GM21526 (cell line): ENCODE measurements around the gene TEKT2.

Experiments used
- ATAC-seq: cut with Tn5 transposase; IDR thresholded peaks from one replicate; pipeline ENCODE4 v1.9.1; 2021; ENCODE audit warnings: moderate library complexity; ENCODE audit not compliant: unreplicated experiment, low FRiP score

TEKT2 gene

DNA sequence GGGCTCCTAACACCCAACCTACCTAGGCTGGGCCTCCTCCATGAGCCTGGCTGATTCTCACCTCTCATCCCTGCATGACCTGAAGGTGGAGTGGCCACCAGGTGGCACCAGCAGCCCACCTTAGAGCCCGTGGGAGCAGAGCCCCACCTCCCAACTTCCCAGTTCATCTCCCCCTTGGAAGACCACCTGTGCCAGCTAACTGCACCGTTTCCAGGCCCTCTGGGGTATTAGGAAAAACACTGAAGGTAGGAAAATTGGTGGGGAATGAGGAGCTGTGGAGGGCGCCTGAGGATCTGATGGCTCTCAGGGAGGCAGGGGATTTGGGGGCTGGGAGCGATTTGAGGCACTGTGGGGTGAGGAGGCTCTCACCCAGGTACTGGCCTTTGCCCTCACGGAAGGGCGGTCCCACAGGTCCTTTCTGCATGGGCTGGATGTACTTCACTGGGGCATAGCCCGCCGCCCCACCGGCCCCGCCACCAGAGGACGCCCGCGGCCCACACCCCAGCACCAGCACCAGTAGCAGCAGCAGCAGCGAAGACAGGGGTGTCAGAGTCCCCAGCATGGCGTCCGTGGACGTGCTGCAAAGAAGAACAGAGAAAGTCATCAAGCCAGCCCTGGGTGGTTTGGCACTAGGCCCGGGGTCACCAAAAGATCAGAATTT is 15.9 kb downstream of the TEKT2 start:
- ATAC-seq: no peak

DNA sequence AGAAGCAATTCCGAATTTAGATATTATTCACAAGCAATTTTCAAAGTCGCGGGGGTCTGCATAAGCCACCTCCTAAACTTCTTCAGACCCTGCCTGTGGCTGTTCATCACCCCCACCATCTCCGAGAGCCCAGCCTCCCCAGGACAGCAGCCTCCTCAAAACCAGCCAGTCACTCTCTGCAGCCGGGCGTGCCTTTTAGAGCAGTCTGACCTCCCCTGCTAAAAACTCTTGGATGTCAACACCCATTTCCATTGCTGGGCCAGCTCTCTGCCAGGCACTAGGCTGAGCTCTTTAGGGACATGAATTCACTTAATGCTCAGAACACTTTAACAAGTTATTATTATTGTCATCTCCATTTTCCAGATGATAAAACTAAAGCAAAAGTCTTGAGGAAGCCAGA is 16.5 kb downstream of the TEKT2 start:
- no peak for ATAC-seq

DNA sequence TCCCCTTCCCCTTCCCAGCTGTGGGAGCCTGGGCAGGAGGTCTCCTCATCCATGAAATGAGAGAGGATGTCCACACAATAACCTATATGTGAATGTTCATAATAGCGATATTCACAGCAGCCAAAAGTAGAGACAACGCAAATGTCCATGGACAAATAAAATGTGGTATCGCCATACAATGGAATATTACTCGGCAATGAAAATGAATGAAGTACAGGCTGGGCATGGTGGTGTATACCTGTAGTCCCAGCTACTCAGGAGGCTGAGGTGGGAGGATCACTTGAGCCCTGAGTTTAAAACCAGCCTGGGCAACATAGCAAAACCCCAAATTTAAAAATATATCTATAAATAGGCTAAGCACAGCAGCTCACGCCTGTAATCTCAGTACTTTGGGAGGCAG is 17.7 kb downstream of the TEKT2 start:
- ATAC-seq: no peak

DNA sequence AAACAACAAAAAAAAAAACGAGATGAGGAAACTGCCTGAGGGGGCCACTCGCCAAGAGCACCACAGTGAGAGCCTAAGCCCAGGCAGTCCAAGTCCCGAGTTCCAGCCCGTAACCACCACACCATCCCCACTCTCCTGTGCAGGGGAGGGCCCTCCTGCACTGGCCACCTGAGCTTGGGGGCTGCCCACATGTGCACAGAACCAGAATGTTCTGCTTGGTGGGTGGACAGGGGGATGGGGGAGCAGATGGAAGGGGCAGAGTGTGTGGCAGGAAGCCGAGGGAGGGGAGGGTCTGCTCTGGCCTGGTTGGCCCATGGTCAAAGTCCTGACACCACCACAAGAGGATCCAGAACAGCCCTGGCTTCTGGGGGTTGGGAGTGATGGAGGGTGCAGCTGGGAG is 22.4 kb downstream of the TEKT2 start:
- no peak for ATAC-seq

DNA sequence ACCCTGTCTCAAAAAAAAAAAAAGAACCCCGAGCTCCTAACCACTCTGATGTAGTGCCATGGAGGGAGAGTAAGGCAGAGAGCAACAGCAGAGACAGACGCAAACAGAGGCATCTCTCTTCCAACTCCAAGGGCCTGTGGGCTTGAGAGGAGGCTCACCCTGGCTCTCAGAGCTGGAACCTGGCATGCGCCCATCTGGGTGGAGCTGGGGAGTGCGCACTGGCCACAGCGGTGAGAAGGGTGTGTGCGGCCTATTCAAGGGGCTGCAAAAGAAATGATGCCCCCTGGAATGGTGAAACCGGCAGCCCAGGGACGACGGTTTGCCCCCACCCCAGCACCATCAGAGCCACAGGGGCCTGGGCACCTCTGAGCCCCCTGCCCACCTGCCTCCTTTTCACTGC is 23.5 kb downstream of the TEKT2 start:
- ATAC-seq: no peak

DNA sequence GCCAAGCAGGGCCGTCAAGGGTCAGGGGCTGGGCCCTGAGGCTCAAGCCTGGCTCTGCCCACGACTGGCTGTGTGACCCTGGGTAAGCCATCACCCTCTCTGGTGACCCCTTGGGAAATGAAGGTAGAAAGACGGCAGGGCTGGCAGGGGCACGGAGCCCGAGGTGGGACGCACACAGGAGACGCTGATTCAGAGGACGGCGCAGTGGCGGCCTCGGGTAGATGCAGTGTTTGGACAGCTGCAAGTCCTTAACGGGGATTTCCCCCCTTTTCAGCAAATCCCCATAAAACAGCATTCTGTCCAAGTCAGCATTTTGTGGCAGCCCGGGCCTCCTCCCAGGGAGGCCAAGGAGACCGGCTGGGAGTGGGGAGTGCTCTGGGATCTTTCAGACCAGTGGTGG is 24.4 kb downstream of the TEKT2 start:
- no peak for ATAC-seq

DNA sequence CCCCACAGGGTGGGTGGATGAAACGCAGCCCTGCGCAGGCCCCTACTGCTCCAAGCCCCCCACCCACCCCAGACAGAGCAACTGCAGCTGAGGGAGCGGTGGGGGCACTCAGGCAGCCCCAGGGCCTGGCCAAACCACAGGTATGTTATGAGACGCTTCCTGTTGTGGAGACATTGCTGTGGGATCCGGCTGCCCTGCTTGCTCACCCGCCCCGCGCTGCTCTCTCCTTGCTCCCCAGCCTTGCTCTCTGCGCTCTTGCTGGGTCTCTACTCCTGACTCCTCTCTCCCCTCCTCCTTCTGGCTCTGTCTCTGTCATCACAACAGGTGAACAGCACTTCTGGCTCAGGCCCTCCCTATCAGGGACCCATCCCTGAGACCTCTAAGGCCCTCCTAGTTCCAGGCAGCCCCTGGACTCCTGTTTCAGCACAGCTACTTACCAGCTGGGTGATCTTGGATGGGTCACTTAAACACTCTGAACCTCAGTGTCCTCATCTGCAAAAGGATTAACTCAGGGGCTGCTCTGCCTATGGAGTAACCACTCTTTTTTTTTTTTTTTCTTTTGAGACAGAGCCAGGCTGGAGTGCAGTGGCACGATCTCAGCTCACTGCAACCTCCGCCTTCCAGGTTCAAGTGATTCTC is 25.3 kb downstream of the TEKT2 start:
- no peak for ATAC-seq

DNA sequence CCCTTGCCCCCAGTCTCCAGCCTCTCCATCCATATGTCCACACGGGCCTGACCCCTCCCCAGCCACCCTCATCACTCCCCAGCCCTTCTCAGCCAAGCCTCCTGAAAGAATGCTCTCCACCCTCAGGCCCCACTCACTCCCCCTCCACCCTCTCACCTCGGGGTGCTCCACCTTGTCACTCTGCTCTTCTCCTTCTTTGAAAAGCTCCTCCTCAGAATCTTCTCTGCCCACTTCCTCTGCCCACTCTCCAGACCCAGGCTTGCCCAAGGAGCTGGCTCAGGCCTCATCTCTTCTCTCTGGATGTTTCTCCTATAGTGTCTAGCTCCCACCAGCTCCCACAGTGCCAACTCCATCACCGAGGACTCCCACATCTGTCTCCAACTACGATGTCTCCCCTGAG is 27.3 kb downstream of the TEKT2 start:
- ATAC-seq: no peak

DNA sequence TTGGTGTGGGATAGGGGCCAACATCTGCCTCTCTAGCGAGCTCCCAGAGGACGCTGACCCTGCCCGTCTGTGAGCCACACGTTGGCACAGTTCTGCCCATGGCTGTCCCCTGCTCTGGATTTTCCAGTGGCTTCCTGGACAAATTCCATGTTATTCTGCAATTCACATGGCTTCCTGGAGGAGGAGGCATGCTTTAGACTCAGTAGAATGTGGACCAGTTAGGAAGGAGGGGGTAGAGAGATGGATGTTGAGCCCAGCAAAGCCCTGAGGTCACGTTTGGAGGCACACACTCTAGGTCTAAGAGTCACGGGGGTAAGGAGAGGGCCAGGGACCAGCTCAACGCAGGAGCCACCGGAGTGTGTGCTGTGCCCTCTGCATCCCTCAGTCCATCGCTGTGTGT is 28.9 kb downstream of the TEKT2 start:
- ATAC-seq: no peak

DNA sequence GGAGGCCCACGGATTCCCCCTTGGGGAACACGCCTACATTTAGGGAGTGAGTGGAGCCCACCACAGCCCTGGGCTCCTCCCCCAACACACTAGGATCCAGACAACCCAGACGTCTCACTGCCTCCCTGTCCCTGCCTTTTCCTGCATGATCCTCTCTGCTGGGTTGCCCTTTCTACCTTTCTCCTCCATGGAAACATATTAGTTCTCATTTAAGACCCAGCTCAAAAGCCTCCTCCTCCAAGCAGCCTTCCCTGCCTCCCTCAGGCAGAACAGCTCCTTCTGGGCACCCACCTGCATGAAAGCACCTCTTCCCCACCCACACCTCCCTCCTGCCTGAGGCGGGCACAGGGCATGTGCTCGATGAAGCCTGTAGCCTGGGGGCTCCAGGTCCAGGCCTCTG is 30.5 kb downstream of the TEKT2 start:
- ATAC-seq: no peak

DNA sequence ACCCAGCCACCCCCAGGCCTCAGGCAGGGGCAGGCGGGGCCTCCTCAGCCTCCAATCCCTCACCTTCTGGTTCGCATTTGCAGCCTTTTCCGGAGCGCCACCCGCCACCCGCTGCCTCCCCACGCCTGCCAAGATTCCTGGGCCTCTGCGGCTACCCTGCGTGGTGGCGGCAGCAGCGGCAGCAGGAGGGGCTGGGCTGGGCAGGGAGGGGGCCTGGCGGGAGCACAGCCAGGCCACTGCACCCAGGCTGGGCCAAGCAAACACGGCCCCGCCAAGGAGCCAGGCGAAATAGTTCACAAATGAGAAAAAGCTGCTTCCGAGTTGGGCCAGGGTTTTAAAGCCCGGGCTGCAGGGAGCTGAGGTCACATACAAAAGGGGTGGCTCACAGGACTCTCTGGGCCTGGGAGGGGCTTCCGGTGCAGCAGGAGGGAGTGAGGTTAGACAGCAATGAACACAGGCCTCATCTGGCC is 31.3 kb downstream of the TEKT2 start:
- no peak for ATAC-seq

DNA sequence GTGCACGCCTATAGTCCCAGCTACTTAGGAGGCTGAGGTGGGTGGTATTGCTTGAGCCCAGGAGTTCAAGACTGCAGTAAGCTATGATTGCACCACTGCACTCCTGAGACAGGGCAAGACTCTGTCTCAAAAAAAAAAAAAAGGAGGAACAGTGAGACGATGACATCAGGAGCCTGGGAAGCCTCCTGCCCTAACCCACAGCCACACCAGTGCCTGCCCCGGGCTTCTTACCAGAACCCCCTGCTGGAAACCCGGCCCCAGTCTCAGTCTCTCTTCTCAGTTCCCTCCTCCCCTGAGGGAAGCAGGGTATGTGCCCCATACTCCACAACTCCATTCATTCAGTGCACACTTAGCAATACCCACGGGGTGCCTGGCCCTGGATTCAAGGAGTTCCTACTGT is 32.0 kb downstream of the TEKT2 start:
- ATAC-seq: no peak

DNA sequence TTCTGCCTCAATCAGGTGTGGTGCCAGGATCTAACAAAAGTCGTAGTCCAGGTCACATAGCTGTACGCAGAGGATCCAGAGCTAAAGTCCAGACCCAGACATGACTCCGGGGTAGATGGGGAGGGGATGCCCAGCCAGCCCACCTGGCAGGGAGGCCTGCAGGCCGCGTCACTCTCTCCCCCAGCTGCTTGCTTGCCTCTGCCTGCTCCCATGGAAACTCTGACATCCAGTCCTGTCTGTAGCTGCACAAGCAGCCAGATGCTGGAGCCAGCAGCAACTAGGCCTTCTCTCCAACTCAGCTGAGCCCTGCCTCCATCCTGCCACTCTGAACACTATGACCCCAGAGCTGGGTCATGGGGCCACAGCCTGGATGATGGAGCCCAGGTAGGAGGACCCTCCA is 33.0 kb downstream of the TEKT2 start:
- no peak for ATAC-seq

DNA sequence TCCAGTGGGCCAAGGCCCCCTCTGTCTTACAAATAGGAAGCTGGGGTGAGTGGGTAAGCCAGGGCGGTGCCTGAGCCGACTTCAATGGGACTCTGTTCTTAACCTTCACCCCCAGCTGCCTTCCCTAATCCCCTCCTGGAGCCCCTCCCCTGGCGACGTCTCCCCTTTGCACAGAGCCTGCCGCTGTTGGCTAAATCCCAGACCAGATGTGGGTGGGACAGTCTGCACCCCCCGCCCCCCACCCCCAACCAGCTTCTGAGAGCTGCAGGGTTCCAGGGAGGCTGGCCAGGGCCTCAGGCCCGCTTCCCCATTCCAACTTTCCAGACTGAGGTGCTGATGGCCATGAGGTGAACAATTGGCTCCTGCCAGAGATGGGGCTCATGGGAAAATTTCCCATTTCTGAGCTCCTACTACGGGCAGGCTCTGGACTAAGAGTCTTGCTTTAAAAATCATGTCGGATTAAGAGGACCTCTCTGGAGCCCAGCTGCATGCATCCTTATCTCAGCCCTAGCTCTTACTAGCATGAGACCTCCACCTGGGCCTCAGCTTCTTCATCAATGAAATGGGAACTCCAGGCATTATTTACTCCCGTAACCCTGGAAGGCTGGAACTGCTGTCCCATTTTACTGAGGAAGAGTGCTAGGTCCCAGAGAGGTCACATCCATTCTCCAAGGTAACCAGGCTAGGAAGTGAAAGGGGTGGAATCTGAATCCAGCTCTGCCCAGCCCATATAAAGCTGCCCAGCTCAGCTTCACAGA is 34.7 kb downstream of the TEKT2 start:
- ATAC-seq: no peak

DNA sequence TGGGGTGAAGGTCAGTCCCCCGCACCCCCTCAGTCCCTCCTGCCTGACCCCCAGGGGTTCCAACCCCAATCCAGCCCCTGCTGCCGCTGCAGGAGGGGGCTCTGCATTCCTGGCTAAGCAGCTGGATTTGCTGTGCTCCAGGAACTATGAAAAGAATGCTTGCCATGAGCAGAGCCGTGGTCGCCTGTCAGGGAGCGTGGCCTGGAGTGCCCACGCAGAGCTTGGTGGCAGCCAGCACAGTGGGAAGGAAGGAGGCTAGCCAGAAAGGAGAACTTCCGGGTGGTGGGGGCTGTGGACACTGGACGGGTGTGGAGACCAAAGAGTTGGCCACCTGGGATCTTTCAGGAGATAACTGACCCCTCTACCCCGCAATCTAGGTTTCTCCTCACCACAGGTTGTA is 35.6 kb downstream of the TEKT2 start:
- no peak for ATAC-seq

DNA sequence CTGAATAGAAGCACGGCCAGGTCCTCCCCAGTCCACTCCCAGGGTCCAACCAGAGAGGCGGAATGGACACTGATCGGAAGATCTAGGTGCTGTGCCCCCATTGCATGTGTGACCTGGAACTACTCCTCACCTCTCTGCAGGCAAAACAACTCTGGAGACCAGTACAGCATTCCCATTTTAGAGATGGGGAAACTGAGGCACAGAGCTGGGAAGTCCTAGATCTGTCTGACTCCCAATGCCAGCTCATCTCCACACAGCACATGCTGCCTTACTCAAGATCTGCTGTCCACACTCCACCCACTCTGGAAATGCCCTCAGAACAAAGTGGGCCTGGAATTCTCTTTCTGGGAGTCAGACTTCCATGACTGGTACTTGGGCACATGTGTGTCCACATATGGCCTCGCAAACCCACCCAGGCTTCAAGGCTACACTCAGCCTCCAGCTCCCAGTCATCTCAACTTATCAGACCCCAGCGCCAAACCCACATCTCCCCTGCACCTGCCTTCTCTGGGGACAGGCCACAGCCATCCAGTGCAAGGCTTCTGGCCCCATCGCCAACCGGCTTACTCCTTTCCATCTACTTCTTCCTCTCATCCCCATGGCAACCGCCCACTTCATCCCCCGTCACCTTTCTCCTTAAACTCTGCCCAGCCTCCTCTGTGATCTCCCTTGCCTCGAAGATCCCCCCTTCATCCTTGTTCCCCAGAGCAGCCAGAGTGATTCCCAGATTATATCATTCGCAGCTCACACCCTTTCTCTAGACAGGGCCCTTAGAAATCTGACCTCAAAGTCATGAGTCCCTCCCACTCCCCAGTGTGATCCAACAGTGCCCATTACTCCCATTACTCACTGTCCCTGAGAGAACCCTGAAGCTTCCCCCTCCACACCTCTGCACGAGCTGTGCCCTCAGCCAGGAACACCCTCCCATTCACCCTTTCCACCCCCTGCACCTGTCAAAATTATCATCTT is 38.5 kb downstream of the TEKT2 start:
- no peak for ATAC-seq

DNA sequence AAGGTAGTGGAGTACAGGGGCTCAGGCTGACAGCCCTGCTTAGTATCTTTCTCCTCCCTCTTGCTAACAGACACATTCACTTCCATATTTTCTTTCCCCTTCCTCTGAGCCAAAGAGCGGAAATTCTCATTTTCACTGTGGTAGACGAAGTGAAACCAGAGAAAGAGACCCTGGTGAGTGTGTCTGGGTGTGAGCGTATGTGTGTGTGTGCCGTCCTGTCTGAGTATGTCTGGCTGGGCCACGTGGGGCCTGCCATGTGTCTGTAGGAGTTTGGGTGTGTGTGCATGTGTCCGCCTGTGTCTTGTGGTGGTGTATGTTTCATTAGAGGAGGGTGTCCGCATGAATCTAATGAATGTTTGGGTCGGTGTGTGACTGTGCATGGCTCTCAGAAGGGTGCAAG is 39.5 kb downstream of the TEKT2 start:
- ATAC-seq: no peak

DNA sequence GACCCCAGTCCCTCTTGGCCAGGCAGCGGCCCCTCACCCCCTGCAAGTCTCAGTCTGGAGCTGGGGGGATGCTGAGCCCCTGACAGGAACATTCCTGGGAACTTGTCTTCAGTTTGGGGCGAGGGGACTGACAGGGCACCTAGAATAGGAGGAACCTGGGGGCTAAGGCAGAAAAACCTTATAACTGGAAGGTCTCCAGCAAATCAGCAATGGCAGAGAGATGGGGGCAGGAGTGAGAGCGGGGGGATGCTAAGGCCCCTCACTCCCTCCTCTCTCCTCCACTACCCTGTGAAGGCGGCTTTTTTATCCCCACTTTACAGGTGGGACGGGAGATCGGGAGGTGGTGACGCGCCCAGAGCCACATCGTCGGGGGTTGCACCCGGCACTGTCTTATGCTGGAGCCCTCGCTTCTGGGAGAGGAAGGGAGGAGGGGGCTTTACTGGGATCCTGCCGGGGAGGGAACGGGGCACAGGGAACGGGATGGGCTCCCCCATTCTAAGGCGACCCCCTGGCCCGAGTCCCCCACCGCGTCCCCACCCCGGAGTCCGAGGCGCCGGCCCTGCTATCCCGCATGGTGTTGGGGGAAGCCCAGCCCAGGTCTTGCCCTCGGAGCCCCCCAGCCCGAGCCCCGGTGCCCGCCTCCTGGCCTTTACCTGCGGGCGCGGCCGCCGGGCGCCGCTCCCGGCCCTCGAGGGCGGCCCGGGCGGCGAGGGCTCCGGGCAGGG is 40.7 kb downstream of the TEKT2 start:
- ATAC-seq: no peak

DNA sequence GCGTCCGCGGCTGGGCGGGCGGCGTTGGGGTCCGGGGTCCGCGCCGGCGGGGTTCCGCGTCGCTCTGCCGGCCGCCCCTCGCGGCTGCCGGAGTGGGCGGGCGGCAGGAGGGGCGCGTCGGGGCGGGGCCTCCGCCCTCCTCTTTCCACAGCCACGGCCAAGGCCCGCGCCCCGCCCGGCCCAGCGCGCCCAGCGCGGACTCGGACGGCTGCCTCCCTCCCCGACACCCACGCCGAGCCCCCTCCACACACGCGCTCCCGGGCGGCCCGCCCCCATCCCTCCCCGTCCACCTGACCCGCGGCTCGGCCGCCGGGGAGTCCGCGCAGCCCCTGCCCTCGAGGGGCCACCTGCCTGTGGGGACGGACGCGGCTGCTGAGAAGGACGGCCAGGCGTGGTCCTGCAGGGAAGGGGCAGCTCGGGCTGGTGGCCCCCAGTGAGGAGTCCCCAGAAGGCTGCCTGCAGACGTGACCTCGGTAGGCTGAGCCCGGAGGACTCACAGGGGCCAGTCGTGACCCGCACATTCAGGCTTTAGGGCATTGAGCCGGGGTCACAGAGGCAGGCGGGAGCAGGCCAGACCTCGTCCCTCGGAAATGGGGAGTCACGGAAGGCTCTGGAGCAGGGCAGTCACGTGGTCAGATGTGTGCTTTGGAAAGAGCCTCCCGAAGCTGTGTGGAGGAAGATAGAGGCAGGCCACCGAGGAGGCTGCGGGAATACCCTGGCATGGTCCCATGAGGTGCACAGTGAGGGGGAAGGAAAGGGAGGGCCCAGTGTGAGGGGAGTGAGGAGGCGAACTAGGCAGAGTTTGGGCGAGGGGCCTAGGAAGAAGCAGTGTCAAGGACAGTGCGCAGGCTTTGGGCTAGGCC is 41.5 kb downstream of the TEKT2 start, which contains the start of gene COL8A2:
COL8A2 (minus strand) TSS at position 94 of the 863 bp plus-strand sequence. CDS start 24,980 bp downstream, outside the sequence.
- no peak for ATAC-seq
